Sigmoid colon (tissue), 7 donors: Measurements from ENCODE around the gene ADD2. TPM values are rescaled to one million over a fixed set of nuclear protein-coding genes. Genes with fewer than 3 reads are reported as not detected.

Experiments
- DNase-seq: peaks from one replicate; pipeline ENCODE4 v3.0.0-alpha.2; 2019
- H3K27ac ChIP-seq, 4 donors: fragments of 200-600 bp; sonication (generic); one replicate each; pipeline ENCODE4 v1.5.1; 2016 to 2019; ENCODE audit warnings: mild to moderate bottlenecking in 1 of 4
- H3K27me3 ChIP-seq, 3 donors: fragments of 200-600 bp; sonication (generic); one replicate each; pipeline ENCODE4 v1.5.1; 2019; ENCODE audit warnings: mild to moderate bottlenecking in 1 of 3
- H3K36me3 ChIP-seq, 4 donors: fragments of 200-600 bp; sonication (generic); one replicate each; pipeline ENCODE4 v1.5.1; 2016 to 2019
- H3K4me1 ChIP-seq, 4 donors: fragments of 200-600 bp; sonication (generic); one replicate each; pipeline ENCODE4 v1.5.1; 2017 to 2019
- H3K4me3 ChIP-seq, 4 donors: fragments of 200-600 bp; sonication (generic); one replicate each; pipeline ENCODE4 v1.5.1; 2017 to 2019; ENCODE audit warnings: mild to moderate bottlenecking in 2 of 4, moderate library complexity in 1 of 4
- H3K9me3 ChIP-seq, 4 donors: fragments of 200-600 bp in 3 of 4; sonication (generic) in 3 of 4; one replicate each; pipeline versions ENCODE4 v1.5.1 to v1.6.1; 2013 to 2019
- EP300 ChIP-seq, 4 donors: sonication (generic); formaldehyde crosslinking; IDR thresholded peaks; one replicate each; pipeline ENCODE4 v1.6.1; 2017; ENCODE audit warnings: antibody characterized with exemption in 4 of 4
- POLR2A ChIP-seq, 2 donors: fragments of 450-650 bp; IDR thresholded peaks; one replicate each; pipeline ENCODE4 v1.6.1; 2016; ENCODE audit warnings: antibody characterized with exemption in 2 of 2, mild to moderate bottlenecking in 2 of 2, moderate library complexity in 2 of 2
- POLR2AphosphoS5 ChIP-seq, 4 donors: sonication (generic); formaldehyde crosslinking; IDR thresholded peaks; one replicate each; pipeline ENCODE4 v1.6.1; 2017; ENCODE audit warnings: antibody characterized with exemption in 4 of 4
- WGBS, 2 donors: extraction: QIAGEN DNeasy Blood & Tissue Kit; methylation state at CpG; one replicate each; pipeline ENCODE4 v1.1.7; 2013; 5-methylcytosine and 5-hydroxymethylcytosine counted together
- intact Hi-C: fragments of 100-400 bp; cut with DNase I; formaldehyde crosslinking; loops from one replicate; pipeline ENCODE4 v1.15.1; 2023
- polyA plus RNA-seq, 3 donors: library from polyadenylated mRNA; stranded (reverse); fragments of 200-250 nt; gene quantifications; one replicate each; pipeline ENCODE4 v1.2.3, GENCODE V29; 2013
- total RNA-seq, 4 donors: library from RNA; depleted of rRNA; stranded (reverse); fragments of >200 nt; gene quantifications; one replicate each; pipeline ENCODE4 v1.1.0, GENCODE V29; 2016
- TF ChIP-seq, protein P1 (sequence below), 4 experiments: fragments of 450-650 bp in 3 of 4; fragments of 200-600 bp in 1 of 4; IDR thresholded peaks; one replicate each; pipeline ENCODE4 v1.5.1; 2016 to 2019; ENCODE audit warnings: antibody characterized with exemption in 4 of 4, mild to moderate bottlenecking in 3 of 4, moderate library complexity in 2 of 4
- donor health status: healthy with polysubstance abuse.
- donor health status: Bipolar disorder and iron deficiency.
- donor health status: healthy.

Gene ADD2
- total and polyA plus RNA-seq, 7 donors: under 0.01 to 5.8 (median 3.2) TPM; not detected in 1

GRCh38 chr2:70645733-70646419 is 122.1 kb downstream of the ADD2 start:
- peaks cover 0 to 7% (median 0%) of the 10 kb centered on the region in 3 donors for H3K27me3 ChIP-seq

GRCh38 chr2:70643715-70644114 is 124.3 kb downstream of the ADD2 start:
- no peaks in the 10 kb centered on the region for H3K36me3 ChIP-seq
- no peak for DNase-seq
- H3K9me3 ChIP-seq: no peaks in the 10 kb centered on the region
- no peaks in the 10 kb centered on the region for H3K4me1 ChIP-seq
- no peak overlapping the region for H3K27ac ChIP-seq
- intact Hi-C loops: no loop called here
- no peak overlapping the region for H3K4me3 ChIP-seq
- no peak for TF ChIP-seq EP300 (IDR thresholded peaks at IDR 0.05)
- TF ChIP-seq, protein P1, sequence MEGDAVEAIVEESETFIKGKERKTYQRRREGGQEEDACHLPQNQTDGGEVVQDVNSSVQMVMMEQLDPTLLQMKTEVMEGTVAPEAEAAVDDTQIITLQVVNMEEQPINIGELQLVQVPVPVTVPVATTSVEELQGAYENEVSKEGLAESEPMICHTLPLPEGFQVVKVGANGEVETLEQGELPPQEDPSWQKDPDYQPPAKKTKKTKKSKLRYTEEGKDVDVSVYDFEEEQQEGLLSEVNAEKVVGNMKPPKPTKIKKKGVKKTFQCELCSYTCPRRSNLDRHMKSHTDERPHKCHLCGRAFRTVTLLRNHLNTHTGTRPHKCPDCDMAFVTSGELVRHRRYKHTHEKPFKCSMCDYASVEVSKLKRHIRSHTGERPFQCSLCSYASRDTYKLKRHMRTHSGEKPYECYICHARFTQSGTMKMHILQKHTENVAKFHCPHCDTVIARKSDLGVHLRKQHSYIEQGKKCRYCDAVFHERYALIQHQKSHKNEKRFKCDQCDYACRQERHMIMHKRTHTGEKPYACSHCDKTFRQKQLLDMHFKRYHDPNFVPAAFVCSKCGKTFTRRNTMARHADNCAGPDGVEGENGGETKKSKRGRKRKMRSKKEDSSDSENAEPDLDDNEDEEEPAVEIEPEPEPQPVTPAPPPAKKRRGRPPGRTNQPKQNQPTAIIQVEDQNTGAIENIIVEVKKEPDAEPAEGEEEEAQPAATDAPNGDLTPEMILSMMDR (IDR thresholded peaks at IDR 0.05): no peak
- TF ChIP-seq POLR2A (IDR thresholded peaks at IDR 0.05): no peak
- WGBS, 2 donors: 40 to 65% methylated on average over 12 of the region's 12 CpGs
- peaks cover 0 to 7% (median 0%) of the 10 kb centered on the region in 3 donors for H3K27me3 ChIP-seq

More at GRCh38 chr2:70645733-70646419, 122.1 kb downstream of the ADD2 start:
- 48 to 64% methylated on average over 10 of the region's 10 CpGs for WGBS, 2 donors
- H3K36me3 ChIP-seq: no peaks in the 10 kb centered on the region
- TF ChIP-seq EP300 (IDR thresholded peaks at IDR 0.05) (no peak), POLR2AphosphoS5 (IDR thresholded peaks at IDR 0.05) (no peak), POLR2A (IDR thresholded peaks at IDR 0.05) (no peak)
- TF ChIP-seq, protein P1 (IDR thresholded peaks at IDR 0.05): no peak
- no peaks in the 10 kb centered on the region for H3K4me1 ChIP-seq
- DNase-seq: no peak
- H3K9me3 ChIP-seq: no peaks in the 10 kb centered on the region
- no peak overlapping the region for H3K27ac ChIP-seq
- intact Hi-C loops: no loop called here
- no peak overlapping the region for H3K4me3 ChIP-seq

GRCh38 chr2:70641263-70641784 is 126.7 kb downstream of the ADD2 start:
- no peaks in the 10 kb centered on the region for H3K36me3 ChIP-seq
- DNase-seq: no peak
- 79 to 82% methylated on average over 7 of the region's 7 CpGs for WGBS, 2 donors
- no peak overlapping the region for H3K4me3 ChIP-seq
- no peaks in the 10 kb centered on the region for H3K4me1 ChIP-seq
- no peaks in the 10 kb centered on the region for H3K9me3 ChIP-seq
- no peak for TF ChIP-seq EP300 (IDR thresholded peaks at IDR 0.05)
- TF ChIP-seq POLR2AphosphoS5 (IDR thresholded peaks at IDR 0.05): no peak
- no peak for TF ChIP-seq POLR2A (IDR thresholded peaks at IDR 0.05)
- TF ChIP-seq, protein P1 (IDR thresholded peaks at IDR 0.05): no peak
- H3K27ac ChIP-seq: no peak overlapping the region
- intact Hi-C loops: no loop called here
- H3K27me3 ChIP-seq: peaks cover 0 to 4% (median 0%) of the 10 kb centered on the region in 3 donors

DNA sequence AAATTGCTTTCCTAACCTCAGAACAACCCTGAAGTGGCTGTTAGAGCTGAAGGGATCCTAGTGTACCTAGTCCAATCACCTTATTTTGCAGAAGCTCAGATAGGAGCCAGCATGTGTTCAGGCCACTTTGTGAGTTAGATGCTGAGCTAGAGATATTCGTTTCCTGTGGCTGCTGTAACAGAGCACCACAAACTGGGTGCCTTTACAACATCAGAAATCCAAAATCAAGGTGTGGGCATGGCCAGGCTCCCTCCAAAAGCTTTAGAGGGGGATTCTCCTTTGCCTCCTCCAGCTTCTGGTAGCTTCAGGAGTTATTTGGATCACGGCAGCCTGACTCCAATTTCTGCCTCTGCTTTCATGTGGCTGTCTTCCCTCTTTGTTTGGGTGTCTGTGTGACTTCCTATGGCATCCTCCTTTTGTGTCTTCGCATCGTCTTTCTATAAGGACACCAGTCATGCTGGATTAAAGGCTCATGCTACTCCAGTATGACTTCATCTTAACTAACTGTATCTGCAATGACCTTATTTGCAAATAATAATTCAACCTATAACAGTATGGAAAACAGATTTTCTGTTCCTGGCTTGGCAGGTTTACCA is 128.1 kb downstream of the ADD2 start:
- Histone ChIP-seq H3K27me3 (peaks cover 0 to 4% (median 0%) of the 10 kb centered on the region in 3 donors), H3K4me1 (no peaks in the 10 kb centered on the region), H3K4me3 (no peak overlapping the region), H3K27ac (no peak overlapping the region), H3K9me3 (no peaks in the 10 kb centered on the region), H3K36me3 (no peaks in the 10 kb centered on the region)
- no peak for DNase-seq
- intact Hi-C loops: no loop called here
- 60 to 64% methylated on average over 4 of the region's 4 CpGs for WGBS, 2 donors
- TF ChIP-seq POLR2A (IDR thresholded peaks at IDR 0.05) (no peak), POLR2AphosphoS5 (IDR thresholded peaks at IDR 0.05) (no peak), EP300 (IDR thresholded peaks at IDR 0.05) (no peak)
- TF ChIP-seq, protein P1 (IDR thresholded peaks at IDR 0.05): no peak
